ENCODE measurements around the gene CALR. TPM values are rescaled to one million over a fixed set of nuclear protein-coding genes. Genes with fewer than 3 reads are reported as not detected.

CALR gene
- total and polyA plus RNA-seq, 2 donors (not counting 1 experiment from before 2014, with no cell fraction given): 1,447 to 2,757 TPM

DNA sequence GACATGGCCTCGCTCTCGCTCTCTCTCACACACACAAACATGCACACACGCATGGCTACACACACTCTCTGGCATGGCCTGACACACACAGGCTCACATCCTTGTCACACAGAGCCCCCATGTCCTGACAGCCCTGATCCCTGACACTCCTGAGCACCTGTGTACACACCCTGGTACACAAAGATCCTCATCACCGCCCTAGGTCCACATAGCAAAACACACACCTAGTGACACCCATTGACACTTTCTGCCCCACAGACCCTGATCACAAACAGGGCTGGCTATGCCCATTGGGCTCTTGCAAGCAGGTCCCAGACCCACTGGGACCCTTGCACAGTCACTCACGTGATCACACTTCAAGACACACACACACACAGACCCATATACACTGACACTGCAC is 52.9 kb downstream of the CALR start:
- no peak for DNase-seq (ENCODE audit: low read depth in 2 of 2)
- Histone ChIP-seq H3K4me3 (replicated peaks in 1 of 4; ENCODE audit: control extremely low read depth in 1 of 4, insufficient read depth in 1 of 4, low read depth in 3 of 4, low read length in 4 of 4) (no peak overlapping the region), H3K9me3 (ENCODE audit: control insufficient read depth, insufficient read depth, low read depth, low read length) (no peaks in the 10 kb centered on the region), H3K4me2 (ENCODE audit: extremely low read depth, insufficient read depth, low read length) (no peak overlapping the region), H3K9ac (ENCODE audit: insufficient read depth, low read length) (no peak overlapping the region), H3K27me3 (ENCODE audit: control insufficient read depth, insufficient read depth, low read length) (no peaks in the 10 kb centered on the region), H3K36me3 (ENCODE audit: control insufficient read depth, insufficient read depth, low read length) (no peaks in the 10 kb centered on the region), H4K20me1 (ENCODE audit: control insufficient read depth, extremely low read depth, insufficient read depth, low read length) (no peaks in the 10 kb centered on the region), H3K27ac (ENCODE audit: insufficient read depth, low read length) (no peak overlapping the region), H3K79me2 (ENCODE audit: control insufficient read depth, insufficient read depth, low read length) (peaks cover 7% of the 10 kb centered on the region), H3K4me1 (ENCODE audit: control insufficient read depth, extremely low read depth, insufficient read depth, low read length) (peaks cover 3% of the 10 kb centered on the region), H2AFZ (ENCODE audit: low read length) (no peak overlapping the region)
- no peak for TF ChIP-seq EZH2 (IDR thresholded peaks at IDR 0.05; ENCODE audit: low read length, missing control alignments)
- TF ChIP-seq, protein P1, sequence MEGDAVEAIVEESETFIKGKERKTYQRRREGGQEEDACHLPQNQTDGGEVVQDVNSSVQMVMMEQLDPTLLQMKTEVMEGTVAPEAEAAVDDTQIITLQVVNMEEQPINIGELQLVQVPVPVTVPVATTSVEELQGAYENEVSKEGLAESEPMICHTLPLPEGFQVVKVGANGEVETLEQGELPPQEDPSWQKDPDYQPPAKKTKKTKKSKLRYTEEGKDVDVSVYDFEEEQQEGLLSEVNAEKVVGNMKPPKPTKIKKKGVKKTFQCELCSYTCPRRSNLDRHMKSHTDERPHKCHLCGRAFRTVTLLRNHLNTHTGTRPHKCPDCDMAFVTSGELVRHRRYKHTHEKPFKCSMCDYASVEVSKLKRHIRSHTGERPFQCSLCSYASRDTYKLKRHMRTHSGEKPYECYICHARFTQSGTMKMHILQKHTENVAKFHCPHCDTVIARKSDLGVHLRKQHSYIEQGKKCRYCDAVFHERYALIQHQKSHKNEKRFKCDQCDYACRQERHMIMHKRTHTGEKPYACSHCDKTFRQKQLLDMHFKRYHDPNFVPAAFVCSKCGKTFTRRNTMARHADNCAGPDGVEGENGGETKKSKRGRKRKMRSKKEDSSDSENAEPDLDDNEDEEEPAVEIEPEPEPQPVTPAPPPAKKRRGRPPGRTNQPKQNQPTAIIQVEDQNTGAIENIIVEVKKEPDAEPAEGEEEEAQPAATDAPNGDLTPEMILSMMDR (conservative IDR thresholded peaks at IDR 0.05 in 1 of 2, IDR thresholded peaks at IDR 0.05 in 1 of 2; ENCODE audit: low read depth in 1 of 2, low read length in 2 of 2): no peak

DNA sequence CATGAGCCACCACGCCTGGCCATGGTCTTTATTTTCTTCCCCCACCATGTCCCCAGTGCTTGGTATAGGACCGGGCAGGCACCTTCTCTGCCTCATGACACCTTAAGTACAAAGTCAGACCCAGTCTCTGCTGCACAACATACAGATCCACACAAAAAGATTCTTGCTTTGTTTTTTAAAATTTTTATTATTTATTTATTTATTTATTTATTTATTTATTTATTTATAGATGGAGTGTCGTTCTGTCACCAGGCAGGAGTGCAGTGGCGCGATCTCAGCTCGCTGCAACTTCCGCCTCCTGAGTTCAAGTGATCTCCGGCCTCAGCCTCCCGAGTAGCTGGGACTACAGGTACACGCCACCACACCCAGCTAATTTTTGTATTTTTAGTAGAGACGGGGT is 54.3 kb downstream of the CALR start:
- Histone ChIP-seq H3K4me3 (replicated peaks in 1 of 4; ENCODE audit: control extremely low read depth in 1 of 4, insufficient read depth in 1 of 4, low read depth in 3 of 4, low read length in 4 of 4) (no peak overlapping the region), H3K9me3 (ENCODE audit: control insufficient read depth, insufficient read depth, low read depth, low read length) (no peaks in the 10 kb centered on the region), H2AFZ (ENCODE audit: low read length) (no peak overlapping the region), H3K36me3 (ENCODE audit: control insufficient read depth, insufficient read depth, low read length) (no peaks in the 10 kb centered on the region), H3K27ac (ENCODE audit: insufficient read depth, low read length) (no peak overlapping the region), H3K27me3 (ENCODE audit: control insufficient read depth, insufficient read depth, low read length) (no peaks in the 10 kb centered on the region), H3K9ac (ENCODE audit: insufficient read depth, low read length) (no peak overlapping the region), H3K79me2 (ENCODE audit: control insufficient read depth, insufficient read depth, low read length) (peaks cover 20% of the 10 kb centered on the region), H4K20me1 (ENCODE audit: control insufficient read depth, extremely low read depth, insufficient read depth, low read length) (no peaks in the 10 kb centered on the region), H3K4me2 (ENCODE audit: extremely low read depth, insufficient read depth, low read length) (no peak overlapping the region), H3K4me1 (ENCODE audit: control insufficient read depth, extremely low read depth, insufficient read depth, low read length) (peaks cover 3% of the 10 kb centered on the region)
- no peak for DNase-seq (ENCODE audit: low read depth in 2 of 2)
- TF ChIP-seq, protein P1 (conservative IDR thresholded peaks at IDR 0.05 in 1 of 2, IDR thresholded peaks at IDR 0.05 in 1 of 2; ENCODE audit: low read depth in 1 of 2, low read length in 2 of 2): no peak
- TF ChIP-seq EZH2 (IDR thresholded peaks at IDR 0.05; ENCODE audit: low read length, missing control alignments): no peak

DNA sequence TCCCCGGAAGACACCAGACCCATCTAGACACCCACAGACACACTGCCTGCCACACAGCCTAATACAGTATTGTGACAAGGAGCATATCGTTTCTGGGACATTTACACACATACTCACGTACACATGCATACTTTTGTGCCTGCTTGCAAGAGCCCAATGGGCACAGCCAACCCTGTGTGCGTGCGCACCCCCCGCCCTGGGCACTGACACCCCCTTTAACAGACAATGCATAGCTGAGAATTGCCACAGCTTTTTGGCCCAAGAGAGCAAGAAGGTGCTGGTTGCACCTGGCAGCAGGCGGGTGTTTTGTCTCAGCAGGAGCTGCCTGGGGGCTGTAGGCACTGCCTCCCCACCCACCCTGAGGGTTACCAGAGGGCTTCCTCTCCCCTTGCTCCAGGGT is 55.2 kb downstream of the CALR start:
- TF ChIP-seq, protein P1 (conservative IDR thresholded peaks at IDR 0.05 in 1 of 2, IDR thresholded peaks at IDR 0.05 in 1 of 2; ENCODE audit: low read depth in 1 of 2, low read length in 2 of 2): no peak
- no peak for TF ChIP-seq EZH2 (IDR thresholded peaks at IDR 0.05; ENCODE audit: low read length, missing control alignments)
- no peaks in the 10 kb centered on the region for H3K9me3 ChIP-seq (ENCODE audit: control insufficient read depth, insufficient read depth, low read depth, low read length)
- no peaks in the 10 kb centered on the region for H4K20me1 ChIP-seq (ENCODE audit: control insufficient read depth, extremely low read depth, insufficient read depth, low read length)
- peaks cover 28% of the 10 kb centered on the region for H3K79me2 ChIP-seq (ENCODE audit: control insufficient read depth, insufficient read depth, low read length)
- no peak for DNase-seq (ENCODE audit: low read depth in 2 of 2)
- H3K36me3 ChIP-seq (ENCODE audit: control insufficient read depth, insufficient read depth, low read length): peaks cover 2% of the 10 kb centered on the region
- no peak overlapping the region for H2AFZ ChIP-seq (ENCODE audit: low read length)
- H3K4me3 ChIP-seq (replicated peaks in 1 of 4; ENCODE audit: control extremely low read depth in 1 of 4, insufficient read depth in 1 of 4, low read depth in 3 of 4, low read length in 4 of 4): no peak overlapping the region
- H3K9ac ChIP-seq (ENCODE audit: insufficient read depth, low read length): no peak overlapping the region
- peaks cover 3% of the 10 kb centered on the region for H3K4me1 ChIP-seq (ENCODE audit: control insufficient read depth, extremely low read depth, insufficient read depth, low read length)
- no peaks in the 10 kb centered on the region for H3K27me3 ChIP-seq (ENCODE audit: control insufficient read depth, insufficient read depth, low read length)
- H3K4me2 ChIP-seq (ENCODE audit: extremely low read depth, insufficient read depth, low read length): no peak overlapping the region
- H3K27ac ChIP-seq (ENCODE audit: insufficient read depth, low read length): no peak overlapping the region

Other genes starting within 250 kb of the CALR start
- 3.1 and 3.3 TPM in 2 replicates for gene FBXW9, start 242.0 kb upstream of the CALR start, total RNA-seq
- gene FBXW9, start 242.0 kb upstream of the CALR start, polyA plus RNA-seq: 3.3 and 4.4 TPM in 2 replicates
- gene TNPO2, start 214.7 kb upstream of the CALR start, total RNA-seq: 28.2 and 36.0 TPM in 2 replicates
- gene TNPO2, start 214.7 kb upstream of the CALR start, polyA plus RNA-seq: 52.5 and 75.0 TPM in 2 replicates
- 117 and 186 TPM in 2 replicates for gene TRIR, start 203.9 kb upstream of the CALR start, total RNA-seq
- 155 and 199 TPM in 2 replicates for gene TRIR, start 203.9 kb upstream of the CALR start, polyA plus RNA-seq
- 94.1 and 95.3 TPM in 2 replicates for gene GET3, start 201.1 kb upstream of the CALR start, total RNA-seq
- 123 and 208 TPM in 2 replicates for gene GET3, start 201.1 kb upstream of the CALR start, polyA plus RNA-seq
- gene BEST2, start 186.8 kb upstream of the CALR start, total RNA-seq: not detected in 2 replicates
- gene BEST2, start 186.8 kb upstream of the CALR start, polyA plus RNA-seq: not detected in 2 replicates
- gene HOOK2, start 163.1 kb upstream of the CALR start, total RNA-seq: 16.4 and 26.6 TPM in 2 replicates
- gene HOOK2, start 163.1 kb upstream of the CALR start, polyA plus RNA-seq: 6.6 TPM in 2 replicates
- gene JUNB, start 147.1 kb upstream of the CALR start, total RNA-seq: 108 and 118 TPM in 2 replicates
- 20.2 and 93.3 TPM in 2 replicates for gene JUNB, start 147.1 kb upstream of the CALR start, polyA plus RNA-seq
- 166 and 228 TPM in 2 replicates for gene PRDX2, start 136.8 kb upstream of the CALR start, total RNA-seq
- 186 and 294 TPM in 2 replicates for gene PRDX2, start 136.8 kb upstream of the CALR start, polyA plus RNA-seq
- 0.51 TPM in 1 of 2 replicates, not detected in the other for gene THSD8, start 136.5 kb upstream of the CALR start, total RNA-seq
- gene THSD8, start 136.5 kb upstream of the CALR start, polyA plus RNA-seq: 2.8 TPM in 1 of 2 replicates, not detected in the other
- 3.1 and 8.9 TPM in 2 replicates for gene RNASEH2A, start 132.0 kb upstream of the CALR start, total RNA-seq
- 14.3 and 51.3 TPM in 2 replicates for gene RNASEH2A, start 132.0 kb upstream of the CALR start, polyA plus RNA-seq
- not detected in 2 replicates for gene RTBDN, start 104.0 kb upstream of the CALR start, total RNA-seq
- not detected in 2 replicates for gene RTBDN, start 104.0 kb upstream of the CALR start, polyA plus RNA-seq
- 0.26 and 1.3 TPM in 2 replicates for gene MAST1, start 100.1 kb upstream of the CALR start, total RNA-seq
- 0.20 and 0.30 TPM in 2 replicates for gene MAST1, start 100.1 kb upstream of the CALR start, polyA plus RNA-seq
- 23.4 and 26.6 TPM in 2 replicates for gene DNASE2, start 57.2 kb upstream of the CALR start, total RNA-seq
- gene DNASE2, start 57.2 kb upstream of the CALR start, polyA plus RNA-seq: 24.1 and 25.1 TPM in 2 replicates
- gene KLF1, start 51.4 kb upstream of the CALR start, total RNA-seq: under 0.01 TPM in 1 of 2 replicates, not detected in the other
- not detected in 2 replicates for gene KLF1, start 51.4 kb upstream of the CALR start, polyA plus RNA-seq
- gene GCDH, start 47.4 kb upstream of the CALR start, total RNA-seq: 11.8 and 18.0 TPM in 2 replicates
- gene GCDH, start 47.4 kb upstream of the CALR start, polyA plus RNA-seq: 10.3 and 15.5 TPM in 2 replicates
- gene SYCE2, start 19.3 kb upstream of the CALR start, total RNA-seq: not detected in 2 replicates
- gene SYCE2, start 19.3 kb upstream of the CALR start, polyA plus RNA-seq: 0.19 and 0.40 TPM in 2 replicates
- 38.6 and 49.6 TPM in 2 replicates for gene FARSA, start 4.9 kb upstream of the CALR start, total RNA-seq
- 23.5 and 37.9 TPM in 2 replicates for gene FARSA, start 4.9 kb upstream of the CALR start, polyA plus RNA-seq
- gene RAD23A, start 7.3 kb downstream of the CALR start, total RNA-seq: 51.1 and 72.2 TPM in 2 replicates
- 46.2 and 62.5 TPM in 2 replicates for gene RAD23A, start 7.3 kb downstream of the CALR start, polyA plus RNA-seq
- 17.7 and 19.7 TPM in 2 replicates for gene GADD45GIP1, start 18.6 kb downstream of the CALR start, total RNA-seq
- gene GADD45GIP1, start 18.6 kb downstream of the CALR start, polyA plus RNA-seq: 19.5 and 28.2 TPM in 2 replicates
- not detected in 2 replicates for gene DAND5, start 31.0 kb downstream of the CALR start, total RNA-seq
- 0.03 TPM in 1 of 2 replicates, not detected in the other for gene DAND5, start 31.0 kb downstream of the CALR start, polyA plus RNA-seq
- gene NFIX, start 56.9 kb downstream of the CALR start, total RNA-seq: 55.2 and 74.8 TPM in 2 replicates
- 35.7 and 75.9 TPM in 2 replicates for gene NFIX, start 56.9 kb downstream of the CALR start, polyA plus RNA-seq
- gene LYL1, start 164.2 kb downstream of the CALR start, total RNA-seq: under 0.01 and 1.2 TPM in 2 replicates
- 0.26 and 0.30 TPM in 2 replicates for gene LYL1, start 164.2 kb downstream of the CALR start, polyA plus RNA-seq
- gene TRMT1, start 178.1 kb downstream of the CALR start, total RNA-seq: 20.3 and 21.8 TPM in 2 replicates
- 12.2 and 17.9 TPM in 2 replicates for gene TRMT1, start 178.1 kb downstream of the CALR start, polyA plus RNA-seq
- 24.7 and 31.9 TPM in 2 replicates for gene NACC1, start 179.7 kb downstream of the CALR start, total RNA-seq
- gene NACC1, start 179.7 kb downstream of the CALR start, polyA plus RNA-seq: 33.5 and 64.7 TPM in 2 replicates
- 69.2 and 78.1 TPM in 2 replicates for gene STX10, start 211.8 kb downstream of the CALR start, total RNA-seq
- 48.9 and 54.3 TPM in 2 replicates for gene STX10, start 211.8 kb downstream of the CALR start, polyA plus RNA-seq
- 21.1 and 26.4 TPM in 2 replicates for gene IER2, start 211.8 kb downstream of the CALR start, total RNA-seq
- gene IER2, start 211.8 kb downstream of the CALR start, polyA plus RNA-seq: 16.5 and 99.6 TPM in 2 replicates

Data from fibroblast of lung (primary cell).